AG10803 (cell line): ENCODE data around the gene MYBPC2.

Experiments used
- DNase-seq: peaks from one replicate; pipeline ENCODE4 v3.0.0; 2010; ENCODE audit warnings: low read depth
- H3K4me3 ChIP-seq: 2 replicates; pipeline ENCODE4 v1.5.1; 2011; ENCODE audit warnings: mild to moderate bottlenecking, low read length, control low read depth
- TF ChIP-seq, protein P1 (sequence below): conservative IDR thresholded peaks from 2 replicates; pipeline ENCODE4 v1.5.1; 2011; ENCODE audit warnings: mild to moderate bottlenecking, low read length, control low read depth, inconsistent platforms

MYBPC2 gene

DNA sequence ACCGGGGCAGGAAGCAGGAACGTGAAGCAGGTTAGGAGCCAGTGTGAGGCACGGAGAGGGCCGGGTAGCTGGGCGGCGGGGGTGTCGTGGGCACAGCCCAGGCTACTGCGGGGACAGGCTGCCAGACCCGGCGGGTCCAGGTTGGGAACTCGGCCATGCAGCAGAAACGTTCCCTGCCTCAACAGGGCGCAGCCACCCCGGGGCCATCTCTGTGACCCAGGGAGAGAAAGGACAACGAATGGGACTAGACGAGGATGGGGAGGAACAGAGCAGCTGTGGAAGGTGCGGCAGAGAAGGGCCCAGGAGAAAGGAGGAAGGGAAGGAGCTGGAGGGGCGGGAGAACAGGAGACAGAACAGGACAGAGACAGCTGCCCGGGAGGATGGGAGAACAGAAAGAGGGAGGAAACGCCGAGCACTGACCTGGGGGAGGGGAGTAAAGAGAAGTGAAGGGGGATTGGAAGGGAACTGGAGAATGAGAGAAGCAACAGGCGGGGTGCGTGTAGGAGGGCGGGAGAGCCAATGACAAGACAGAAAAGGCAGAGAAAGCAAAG is 56.8 kb downstream of the MYBPC2 start:
- no peak for DNase-seq
- H3K4me3 ChIP-seq: no peak overlapping the region
- TF ChIP-seq, protein P1, sequence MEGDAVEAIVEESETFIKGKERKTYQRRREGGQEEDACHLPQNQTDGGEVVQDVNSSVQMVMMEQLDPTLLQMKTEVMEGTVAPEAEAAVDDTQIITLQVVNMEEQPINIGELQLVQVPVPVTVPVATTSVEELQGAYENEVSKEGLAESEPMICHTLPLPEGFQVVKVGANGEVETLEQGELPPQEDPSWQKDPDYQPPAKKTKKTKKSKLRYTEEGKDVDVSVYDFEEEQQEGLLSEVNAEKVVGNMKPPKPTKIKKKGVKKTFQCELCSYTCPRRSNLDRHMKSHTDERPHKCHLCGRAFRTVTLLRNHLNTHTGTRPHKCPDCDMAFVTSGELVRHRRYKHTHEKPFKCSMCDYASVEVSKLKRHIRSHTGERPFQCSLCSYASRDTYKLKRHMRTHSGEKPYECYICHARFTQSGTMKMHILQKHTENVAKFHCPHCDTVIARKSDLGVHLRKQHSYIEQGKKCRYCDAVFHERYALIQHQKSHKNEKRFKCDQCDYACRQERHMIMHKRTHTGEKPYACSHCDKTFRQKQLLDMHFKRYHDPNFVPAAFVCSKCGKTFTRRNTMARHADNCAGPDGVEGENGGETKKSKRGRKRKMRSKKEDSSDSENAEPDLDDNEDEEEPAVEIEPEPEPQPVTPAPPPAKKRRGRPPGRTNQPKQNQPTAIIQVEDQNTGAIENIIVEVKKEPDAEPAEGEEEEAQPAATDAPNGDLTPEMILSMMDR: no peak

DNA sequence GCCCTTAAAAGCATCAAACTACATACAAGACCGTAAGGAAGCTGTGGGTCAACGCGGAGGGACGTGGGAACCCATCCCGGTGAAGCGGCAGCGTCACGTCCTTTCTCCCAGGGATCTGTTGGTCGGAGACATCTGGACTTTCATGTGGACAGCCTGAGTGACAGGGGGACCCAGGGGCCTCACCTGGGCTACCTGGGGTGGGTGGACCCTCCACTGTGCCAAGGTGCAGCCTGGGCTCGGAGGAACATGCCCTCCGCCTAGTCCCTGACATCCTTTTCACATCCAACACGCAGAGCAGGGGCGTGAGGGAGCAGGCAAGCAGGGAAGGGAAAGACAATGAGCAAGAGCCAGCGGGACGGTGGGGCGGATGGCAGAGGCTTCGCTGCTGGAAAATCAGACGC is 57.7 kb downstream of the MYBPC2 start:
- no peak for DNase-seq
- H3K4me3 ChIP-seq: no peak overlapping the region
- TF ChIP-seq, protein P1: no peak

DNA sequence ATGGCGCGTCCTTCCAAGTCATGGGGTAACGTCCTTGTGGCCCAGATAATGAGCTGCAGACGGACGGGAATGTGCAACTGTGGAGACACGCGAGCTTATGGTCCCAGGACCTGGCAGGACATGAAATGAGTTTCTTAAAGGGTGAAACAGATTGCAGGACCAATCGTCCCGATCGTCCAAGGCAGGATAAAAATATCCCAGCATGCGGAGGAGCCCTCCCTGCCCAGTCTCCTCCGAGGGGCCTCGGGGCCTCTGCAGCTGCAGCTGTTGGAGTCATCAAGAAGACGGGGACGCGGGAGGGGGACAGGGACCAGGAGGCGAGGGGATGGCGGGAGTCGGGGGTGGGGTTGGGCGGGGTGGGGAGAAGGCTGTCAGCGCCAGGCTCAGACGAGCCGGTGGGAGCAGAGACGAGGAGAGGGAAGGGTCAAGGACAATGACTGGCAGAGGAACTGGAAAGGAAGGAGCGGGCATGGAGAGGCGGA is 58.3 kb downstream of the MYBPC2 start:
- peak; percentile 16 for DNase-seq
- TF ChIP-seq, protein P1: no peak
- no peak overlapping the region for H3K4me3 ChIP-seq

GRCh38 chr19:50492303-50493052 is 59.8 kb downstream of the MYBPC2 start:
- DNase-seq: no peak
- no peak overlapping the region for H3K4me3 ChIP-seq
- TF ChIP-seq, protein P1: no peak

GRCh38 chr19:50493171-50493570 is 60.5 kb downstream of the MYBPC2 start:
- DNase-seq: no peak
- no peak overlapping the region for H3K4me3 ChIP-seq
- TF ChIP-seq, protein P1: no peak

GRCh38 chr19:50494186-50495019 is 61.7 kb downstream of the MYBPC2 start:
- DNase-seq: no peak
- H3K4me3 ChIP-seq: no peak overlapping the region
- TF ChIP-seq, protein P1: no peak
